Fibroblast of lung (primary cell): ENCODE data around the gene SRR. TPM values are rescaled to one million over a fixed set of nuclear protein-coding genes. Genes with fewer than 3 reads are reported as not detected.

ENCODE experiments used
- DNase-seq, 2 donors: peaks; one replicate each; pipeline versions ENCODE4 v3.0.0 to v3.0.0-alpha.2; 2010; ENCODE audit warnings: low read depth in 2 of 2
- H2AFZ ChIP-seq: 2 replicates; pipeline ENCODE4 v1.5.1; 2012; ENCODE audit warnings: low read length, control low read depth, inconsistent platforms
- H3K27ac ChIP-seq: 2 replicates; pipeline ENCODE4 v1.5.1; 2011; ENCODE audit warnings: low read length, control low read depth; ENCODE audit not compliant: insufficient read depth
- H3K27me3 ChIP-seq: 2 replicates; pipeline ENCODE4 v1.5.1; 2011; ENCODE audit warnings: mild to moderate bottlenecking, low read length; ENCODE audit not compliant: control insufficient read depth, insufficient read depth
- H3K36me3 ChIP-seq: 2 replicates; pipeline ENCODE4 v1.5.1; 2011; ENCODE audit warnings: low read length; ENCODE audit not compliant: control insufficient read depth, insufficient read depth
- H3K4me1 ChIP-seq: 2 replicates; pipeline ENCODE4 v1.5.1; 2011; ENCODE audit warnings: low read length; ENCODE audit not compliant: control insufficient read depth, insufficient read depth; ENCODE audit errors: extremely low read depth
- H3K4me2 ChIP-seq: 2 replicates; pipeline ENCODE4 v1.5.1; 2011; ENCODE audit warnings: low read length, control low read depth; ENCODE audit not compliant: insufficient read depth; ENCODE audit errors: extremely low read depth
- H3K4me3 ChIP-seq, 4 experiments: fragments of 200-600 bp in 1 of 4; sonication (generic) in 1 of 4; replicated peaks in 1 of 4; 2 replicates each; pipeline ENCODE4 v1.5.1; 2011 to 2016; ENCODE audit warnings: low read length in 4 of 4, low read depth in 3 of 4, mild to moderate bottlenecking in 3 of 4, control low read depth in 2 of 4, inconsistent platforms in 1 of 4, mixed read lengths in 1 of 4; ENCODE audit not compliant: insufficient read depth in 1 of 4; ENCODE audit errors: control extremely low read depth in 1 of 4
- H3K79me2 ChIP-seq: 2 replicates; pipeline ENCODE4 v1.5.1; 2012; ENCODE audit warnings: mild to moderate bottlenecking, low read length, inconsistent platforms; ENCODE audit not compliant: control insufficient read depth, insufficient read depth
- H3K9ac ChIP-seq: 2 replicates; pipeline ENCODE4 v1.5.1; 2011; ENCODE audit warnings: mild to moderate bottlenecking, low read length, control low read depth; ENCODE audit not compliant: insufficient read depth
- H3K9me3 ChIP-seq: 2 replicates; pipeline ENCODE4 v1.5.1; 2012; ENCODE audit warnings: low read depth, low read length; ENCODE audit not compliant: control insufficient read depth, insufficient read depth
- H4K20me1 ChIP-seq: 2 replicates; pipeline ENCODE4 v1.5.1; 2011; ENCODE audit warnings: low read length; ENCODE audit not compliant: control insufficient read depth, insufficient read depth; ENCODE audit errors: extremely low read depth
- CTCF ChIP-seq, 2 donors: IDR thresholded peaks in 1 of 2; conservative IDR thresholded peaks in 1 of 2; 1 replicate in 1 of 2; 2 replicates in 1 of 2; pipeline ENCODE4 v1.5.1; 2011 to 2012; ENCODE audit warnings: low read length in 2 of 2, control low read depth in 1 of 2, inconsistent platforms in 1 of 2, low read depth in 1 of 2, mild to moderate bottlenecking in 1 of 2
- EZH2 ChIP-seq: IDR thresholded peaks from 2 replicates; pipeline ENCODE4 v1.5.1; 2012; ENCODE audit warnings: low read length, control low read depth, mild to moderate bottlenecking; ENCODE audit errors: missing control alignments
- polyA plus RNA-seq, 2 donors: library from polyadenylated mRNA; depleted of rRNA in 1 of 2; stranded (reverse) in 1 of 2; unstranded in 1 of 2; fragments of >200 nt; gene quantifications; 2 replicates each; pipeline ENCODE4 v1.2.1, GENCODE V29; 2011 to 2012; ENCODE audit warnings: missing spikeins in 1 of 2
- total RNA-seq: library from RNA; depleted of rRNA; stranded (reverse); fragments of >200 nt; gene quantifications from 2 replicates; pipeline ENCODE4 v1.2.1, GENCODE V29; 2014

SRR gene
- total and polyA plus RNA-seq, 2 donors (not counting 1 experiment from before 2014, with no cell fraction given), result 15.0 to 22.3 TPM

- no peak for TF ChIP-seq EZH2
- TF ChIP-seq CTCF (conservative IDR thresholded peaks at IDR 0.05 in 1 of 2, IDR thresholded peaks at IDR 0.05 in 1 of 2; ENCODE audit: low read depth in 1 of 2, low read length in 2 of 2), result no peak
- H4K20me1 ChIP-seq, result no peaks in the 10 kb centered on the region
- H3K9me3 ChIP-seq, result no peaks in the 10 kb centered on the region
- no peaks in the 10 kb centered on the region for H3K79me2 ChIP-seq
- H3K27ac ChIP-seq, result no peak overlapping the region
- H3K36me3 ChIP-seq, result no peaks in the 10 kb centered on the region
- no peak overlapping the region for H3K4me3 ChIP-seq
- no peak overlapping the region for H3K9ac ChIP-seq
- H3K4me1 ChIP-seq, result peaks cover 2% of the 10 kb centered on the region
- DNase-seq, result no peak
- no peaks in the 10 kb centered on the region for H3K27me3 ChIP-seq
- no peak overlapping the region for H2AFZ ChIP-seq
- no peak overlapping the region for H3K4me2 ChIP-seq
These were observed 47.5 kb downstream of the SRR start for GRCh38 chr17:2351269-2351668.

GRCh38 chr17:2354311-2354710 lies 50.6 kb downstream of the SRR start:
- TF ChIP-seq CTCF (conservative IDR thresholded peaks at IDR 0.05 in 1 of 2, IDR thresholded peaks at IDR 0.05 in 1 of 2; ENCODE audit: low read depth in 1 of 2, low read length in 2 of 2), result no peak
- Histone ChIP-seq H3K4me2 (no peak overlapping the region), H3K4me1 (peaks cover 4% of the 10 kb centered on the region), H2AFZ (no peak overlapping the region), H3K27ac (no peak overlapping the region), H3K9ac (no peak overlapping the region), H3K4me3 (no peak overlapping the region), H3K79me2 (no peaks in the 10 kb centered on the region), H3K9me3 (no peaks in the 10 kb centered on the region), H3K27me3 (no peaks in the 10 kb centered on the region), H4K20me1 (no peaks in the 10 kb centered on the region), H3K36me3 (no peaks in the 10 kb centered on the region)
- no peak for DNase-seq

GRCh38 chr17:2357237-2357636 lies 53.5 kb downstream of the SRR start:
- H3K79me2 ChIP-seq, result no peaks in the 10 kb centered on the region
- H2AFZ ChIP-seq, result no peak overlapping the region
- TF ChIP-seq EZH2 (no peak), CTCF (conservative IDR thresholded peaks at IDR 0.05 in 1 of 2, IDR thresholded peaks at IDR 0.05 in 1 of 2; ENCODE audit: low read depth in 1 of 2, low read length in 2 of 2) (no peak)

More at GRCh38 chr17:2357237-2357636, 53.5 kb downstream of the SRR start:
- Histone ChIP-seq H3K9me3 (no peaks in the 10 kb centered on the region), H3K4me1 (peaks cover 8% of the 10 kb centered on the region), H3K4me2 (no peak overlapping the region), H3K27ac (no peak overlapping the region), H3K9ac (no peak overlapping the region), H4K20me1 (no peaks in the 10 kb centered on the region), H3K4me3 (no peak overlapping the region), H3K36me3 (no peaks in the 10 kb centered on the region), H3K27me3 (no peaks in the 10 kb centered on the region)
- no peak for DNase-seq
